ENCODE measurements around the gene MYT1.
A peak's percentile ranks its signal among the peaks of the same experiment; 100 is the strongest.
"Not testable (repeated sequence)": the region's sequence is repeated elsewhere in the genome, so short reads cannot be mapped to it uniquely, and the experiment has no call there.

Gene MYT1

GRCh38 chr20:64276817-64277216, 112.6 kb downstream of the MYT1 start:
- DNase-seq (ENCODE audit: low spot score): no peak

- no peak for DNase-seq (ENCODE audit: low spot score)
These were observed 113.5 kb downstream of the MYT1 start for GRCh38 chr20:64277571-64278316.

GRCh38 chr20:64278317-64278681, 114.0 kb downstream of the MYT1 start:
- DNase-seq (ENCODE audit: low spot score): no peak

GRCh38 chr20:64279826-64280459, 115.7 kb downstream of the MYT1 start:
- DNase-seq (ENCODE audit: low spot score): no peak

DNA sequence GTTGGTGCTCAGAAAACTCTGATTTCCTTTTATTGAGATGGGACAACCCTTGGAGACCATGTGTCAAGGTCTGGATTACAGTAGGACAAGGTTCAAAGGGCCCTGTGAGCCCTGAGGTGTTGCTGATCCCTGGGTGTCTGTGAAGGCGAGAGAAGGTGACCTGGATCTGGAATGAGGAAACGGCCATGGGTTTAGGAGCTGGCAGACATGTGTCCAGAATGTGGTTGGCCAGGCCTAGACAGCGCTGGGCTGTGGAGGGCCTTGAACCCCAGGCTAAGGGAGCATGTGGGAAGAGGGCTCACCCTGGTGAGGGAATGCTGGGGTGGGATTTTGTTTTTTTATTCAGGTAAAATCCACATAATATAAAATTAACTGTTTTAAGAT, 116.2 kb downstream of the MYT1 start:
- DNase-seq (ENCODE audit: low spot score): no peak

DNA sequence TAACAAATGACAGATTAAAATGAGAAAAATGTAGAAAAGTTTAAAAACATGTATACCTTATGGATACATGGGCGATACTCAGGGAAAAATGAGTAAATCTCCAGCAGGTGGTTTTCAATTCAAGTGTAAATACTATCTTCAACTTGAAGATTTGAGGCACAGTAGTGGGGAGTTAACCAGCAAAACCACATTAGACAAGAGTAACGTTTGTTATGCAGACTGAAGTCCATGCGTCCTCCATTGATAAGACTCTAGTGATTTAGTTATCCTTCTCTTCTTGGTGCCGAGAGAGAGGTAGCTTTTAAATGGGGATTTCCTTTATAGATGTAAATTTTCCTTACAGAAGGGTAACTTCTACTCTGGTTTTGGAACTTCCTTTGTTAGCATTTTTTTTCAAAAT, 119.4 kb downstream of the MYT1 start:
- DNase-seq (ENCODE audit: low spot score): no peak

DNA sequence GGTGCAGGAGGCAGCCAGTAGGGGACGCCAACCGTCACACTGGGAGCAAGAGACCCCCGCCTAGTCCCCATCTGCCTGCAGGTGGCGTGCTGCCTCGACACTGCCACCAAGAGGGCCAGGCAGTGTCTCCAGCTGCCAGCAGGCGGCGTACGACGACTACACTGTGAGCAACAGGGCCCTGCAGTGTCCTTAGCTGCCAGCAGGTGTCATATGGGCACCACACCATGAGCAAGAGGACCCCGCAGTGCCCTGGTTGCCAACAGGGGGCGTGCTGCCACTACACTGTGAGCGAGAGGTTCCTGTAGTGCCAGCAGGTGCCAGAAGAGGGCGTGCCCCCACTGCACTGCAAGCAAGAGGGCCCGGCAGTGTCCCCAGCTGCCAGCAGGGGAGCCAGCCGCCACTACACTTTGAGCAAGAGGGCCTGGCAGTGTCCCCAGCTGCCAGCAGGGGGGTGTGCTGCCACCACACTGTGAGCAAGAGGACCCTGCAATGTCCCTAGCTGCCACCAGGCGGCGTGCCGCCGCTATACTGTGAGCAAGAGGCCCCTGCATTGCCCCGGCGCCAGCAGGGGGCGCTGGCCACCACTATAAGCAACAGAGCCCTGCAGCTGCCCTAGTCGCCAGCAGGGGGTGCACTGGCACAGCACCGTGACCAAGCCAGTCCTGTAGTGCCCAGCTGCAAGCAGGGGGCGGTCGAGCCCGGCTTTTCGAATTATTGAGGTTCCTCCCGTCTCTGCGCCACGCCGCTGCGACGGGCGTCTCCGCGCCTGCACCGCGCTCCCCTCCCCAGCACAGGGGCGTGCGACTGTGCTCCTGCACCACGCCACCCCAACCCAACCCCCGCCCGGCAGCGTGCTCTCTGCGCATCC, 121.6 kb downstream of the MYT1 start:
- peak; percentile 17 for DNase-seq (ENCODE audit: low spot score)

GRCh38 chr20:64286447-64287263, 122.4 kb downstream of the MYT1 start:
- not testable (repeated sequence) for DNase-seq (ENCODE audit: low spot score)

DNA sequence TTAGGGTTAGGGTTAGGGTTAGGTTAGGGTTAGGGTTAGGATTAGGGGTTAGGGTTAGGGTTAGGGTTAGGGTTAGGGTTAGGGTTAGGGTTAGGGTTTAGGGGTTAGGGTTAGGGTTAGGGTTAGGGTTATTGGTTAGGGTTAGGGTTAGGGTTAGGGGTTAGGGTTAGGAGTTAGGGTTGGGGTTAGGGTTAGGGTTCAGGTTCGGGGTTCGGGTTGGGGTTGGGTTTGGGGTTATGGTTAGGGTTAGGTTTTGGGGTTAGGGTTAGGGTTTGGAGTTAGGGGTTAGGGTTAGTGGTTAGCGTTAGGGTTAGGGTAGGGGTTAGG, 123.0 kb downstream of the MYT1 start:
- not testable (repeated sequence) for DNase-seq (ENCODE audit: low spot score)

All from CD4-positive, alpha-beta T cell treated with Interleukin-6 at 100 ng/mL for 8 hours (primary cell).